K562 (cell line): ENCODE measurements around the gene MTHFR. TPM values are rescaled to one million over a fixed set of nuclear protein-coding genes. Genes with fewer than 3 reads are reported as not detected.

Experiments
- GABPA ChIP-seq: fragments of 200-800 bp; sonication (Bioruptor generic); conservative IDR thresholded peaks from 2 replicates; pipeline ENCODE4 v1.6.1; 2016; ENCODE audit warnings: low read depth, missing genetic modification characterization, missing compliant biosample characterization
- NFYB ChIP-seq: IDR thresholded peaks from 2 replicates; pipeline ENCODE4 v1.6.1; 2011; ENCODE audit warnings: mild to moderate bottlenecking, moderate library complexity; ENCODE audit not compliant: insufficient read length; ENCODE audit errors: extremely low read depth
- NR4A1 ChIP-seq, 2 experiments: fragments of 250-450 bp in 1 of 2; fragments of 450-650 bp in 1 of 2; sonication (Bioruptor Pico) in 1 of 2; IDR thresholded peaks; 2 replicates each; pipeline versions ENCODE4 v1.4.0 to v1.6.1; 2016 to 2020; ENCODE audit warnings: mild to moderate bottlenecking in 2 of 2, missing compliant biosample characterization in 1 of 2, missing genetic modification characterization in 1 of 2, moderate library complexity in 1 of 2
- SLC30A9 ChIP-seq: fragments of 250-450 bp; sonication (Bioruptor Pico); IDR thresholded peaks from 2 replicates; pipeline ENCODE4 v1.8.0; 2022; ENCODE audit warnings: mild to moderate bottlenecking, moderate library complexity
- TAF15 ChIP-seq: fragments of 200-400 bp; formaldehyde crosslinking; IDR thresholded peaks from 2 replicates; pipeline ENCODE4 v1.6.1; 2017; ENCODE audit warnings: mild to moderate bottlenecking, low read depth, low read length, moderate library complexity
- ZNF253 ChIP-seq: fragments of 250-450 bp; sonication (Bioruptor Pico); conservative IDR thresholded peaks from 2 replicates; pipeline ENCODE4 v1.6.1; 2021; ENCODE audit warnings: mild to moderate bottlenecking
- ZNF79 ChIP-seq: fragments of 250-450 bp; sonication (Bioruptor Pico); IDR thresholded peaks from 2 replicates; pipeline ENCODE4 v1.4.0; 2020; ENCODE audit warnings: low read depth, mild to moderate bottlenecking, moderate library complexity
- polyA plus RNA-seq, 8 experiments: library from polyadenylated mRNA; depleted of rRNA in 4 of 8; stranded (reverse) in 5 of 8; unstranded in 3 of 8; fragments of >200 nt; fragmentation: Nextera tagmentation in 2 of 8; fragmentation: Illumina TruSeq in 1 of 8; extraction: Ambion mirVana in 2 of 8; extraction: Trizol in 1 of 8; gene quantifications; 2 replicates each; pipeline versions ENCODE4 v1.2.1 to v1.2.3, GENCODE V29; 2011 to 2014; ENCODE audit warnings: inconsistent platforms in 1 of 8, missing spikeins in 1 of 8
- total RNA-seq, 7 experiments: library from RNA; depleted of rRNA in 6 of 7; stranded (reverse); fragments of >200 nt in 6 of 7; fragmentation: Illumina TruSeq in 2 of 7; extraction: Trizol in 2 of 7; gene quantifications; 2 replicates each; pipeline versions ENCODE4 v1.2.1 to v1.2.3, GENCODE V29; 2011 to 2021; ENCODE audit warnings: low replicate concordance in 1 of 7
- TF ChIP-seq, protein P1 (sequence below): fragments of 250-450 bp; sonication (Bioruptor Pico); IDR thresholded peaks from 2 replicates; pipeline ENCODE4 v1.4.0; 2020
- TF ChIP-seq, protein P2 (sequence below): sonication (generic); formaldehyde crosslinking; IDR thresholded peaks from 2 replicates; pipeline ENCODE4 v1.5.0; 2020; ENCODE audit warnings: missing genetic modification reagents
- TF ChIP-seq, protein P3 (sequence below): fragments of 450-650 bp; IDR thresholded peaks from 2 replicates; pipeline ENCODE4 v1.6.1; 2016; ENCODE audit warnings: antibody characterized with exemption
- TF ChIP-seq, protein P4 (sequence below), 2 experiments: fragments of 450-650 bp; conservative IDR thresholded peaks; 2 replicates each; pipeline ENCODE4 v1.6.1; 2017; ENCODE audit warnings: mild to moderate bottlenecking in 2 of 2, moderate library complexity in 2 of 2
- TF ChIP-seq, protein P5 (sequence below): fragments of 250-450 bp; sonication (Bioruptor Pico); IDR thresholded peaks from 2 replicates; pipeline ENCODE4 v1.5.0; 2021
- TF ChIP-seq, protein P6 (sequence below): sonication (generic); formaldehyde crosslinking; IDR thresholded peaks from 2 replicates; pipeline ENCODE4 v1.8.0; 2023; ENCODE audit warnings: mild to moderate bottlenecking, missing genetic modification reagents

MTHFR gene
- total and polyA plus RNA-seq, 9 of the 15 experiments (the other 6 are each of a cell fraction or from before 2014, with no cell fraction given): 5.0 to 104 (median 62.6) TPM

DNA sequence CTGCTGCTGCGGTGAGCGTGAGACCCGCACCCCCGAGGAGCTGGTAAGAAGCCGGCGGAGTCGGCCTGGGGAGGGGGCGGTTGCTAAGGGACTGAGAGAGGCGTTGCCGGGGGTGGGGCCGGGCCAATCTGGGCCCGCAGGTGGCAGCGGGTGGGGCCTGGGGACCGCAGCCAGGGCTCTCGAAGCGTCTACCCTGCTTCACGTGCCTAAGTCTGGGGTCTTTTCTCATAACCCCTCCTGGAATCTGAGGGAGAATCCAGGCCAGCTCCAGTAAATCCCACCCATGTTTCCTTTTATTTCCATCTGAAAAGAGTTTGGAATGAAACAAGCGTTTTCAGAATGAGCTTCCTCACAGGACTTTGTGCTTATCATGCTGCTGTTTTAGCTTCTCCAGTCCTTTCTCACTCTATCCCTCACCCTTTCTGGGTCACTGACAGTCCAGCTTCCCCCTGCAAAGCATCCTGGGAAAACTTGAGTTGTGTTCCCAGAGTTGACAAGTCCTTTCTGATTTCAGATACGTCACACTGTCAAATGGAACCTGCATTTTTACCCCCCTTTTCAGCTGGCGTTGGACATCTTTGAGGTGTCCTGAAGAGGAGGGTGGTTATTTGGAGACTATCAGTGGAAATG is 658 bp upstream of the MTHFR start (continued):
- TF ChIP-seq, protein P1, sequence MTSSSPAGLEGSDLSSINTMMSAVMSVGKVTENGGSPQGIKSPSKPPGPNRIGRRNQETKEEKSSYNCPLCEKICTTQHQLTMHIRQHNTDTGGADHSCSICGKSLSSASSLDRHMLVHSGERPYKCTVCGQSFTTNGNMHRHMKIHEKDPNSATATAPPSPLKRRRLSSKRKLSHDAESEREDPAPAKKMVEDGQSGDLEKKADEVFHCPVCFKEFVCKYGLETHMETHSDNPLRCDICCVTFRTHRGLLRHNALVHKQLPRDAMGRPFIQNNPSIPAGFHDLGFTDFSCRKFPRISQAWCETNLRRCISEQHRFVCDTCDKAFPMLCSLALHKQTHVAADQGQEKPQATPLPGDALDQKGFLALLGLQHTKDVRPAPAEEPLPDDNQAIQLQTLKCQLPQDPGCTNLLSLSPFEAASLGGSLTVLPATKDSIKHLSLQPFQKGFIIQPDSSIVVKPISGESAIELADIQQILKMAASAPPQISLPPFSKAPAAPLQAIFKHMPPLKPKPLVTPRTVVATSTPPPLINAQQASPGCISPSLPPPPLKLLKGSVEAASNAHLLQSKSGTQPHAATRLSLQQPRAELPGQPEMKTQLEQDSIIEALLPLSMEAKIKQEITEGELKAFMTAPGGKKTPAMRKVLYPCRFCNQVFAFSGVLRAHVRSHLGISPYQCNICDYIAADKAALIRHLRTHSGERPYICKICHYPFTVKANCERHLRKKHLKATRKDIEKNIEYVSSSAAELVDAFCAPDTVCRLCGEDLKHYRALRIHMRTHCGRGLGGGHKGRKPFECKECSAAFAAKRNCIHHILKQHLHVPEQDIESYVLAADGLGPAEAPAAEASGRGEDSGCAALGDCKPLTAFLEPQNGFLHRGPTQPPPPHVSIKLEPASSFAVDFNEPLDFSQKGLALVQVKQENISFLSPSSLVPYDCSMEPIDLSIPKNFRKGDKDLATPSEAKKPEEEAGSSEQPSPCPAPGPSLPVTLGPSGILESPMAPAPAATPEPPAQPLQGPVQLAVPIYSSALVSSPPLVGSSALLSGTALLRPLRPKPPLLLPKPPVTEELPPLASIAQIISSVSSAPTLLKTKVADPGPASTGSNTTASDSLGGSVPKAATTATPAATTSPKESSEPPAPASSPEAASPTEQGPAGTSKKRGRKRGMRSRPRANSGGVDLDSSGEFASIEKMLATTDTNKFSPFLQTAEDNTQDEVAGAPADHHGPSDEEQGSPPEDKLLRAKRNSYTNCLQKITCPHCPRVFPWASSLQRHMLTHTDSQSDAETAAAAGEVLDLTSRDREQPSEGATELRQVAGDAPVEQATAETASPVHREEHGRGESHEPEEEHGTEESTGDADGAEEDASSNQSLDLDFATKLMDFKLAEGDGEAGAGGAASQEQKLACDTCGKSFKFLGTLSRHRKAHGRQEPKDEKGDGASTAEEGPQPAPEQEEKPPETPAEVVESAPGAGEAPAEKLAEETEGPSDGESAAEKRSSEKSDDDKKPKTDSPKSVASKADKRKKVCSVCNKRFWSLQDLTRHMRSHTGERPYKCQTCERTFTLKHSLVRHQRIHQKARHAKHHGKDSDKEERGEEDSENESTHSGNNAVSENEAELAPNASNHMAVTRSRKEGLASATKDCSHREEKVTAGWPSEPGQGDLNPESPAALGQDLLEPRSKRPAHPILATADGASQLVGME (CRISPR knock-in tag): 0 out of 2 replicates have a peak, but pooled peaks have one; percentile 84
- TF ChIP-seq, protein P2, sequence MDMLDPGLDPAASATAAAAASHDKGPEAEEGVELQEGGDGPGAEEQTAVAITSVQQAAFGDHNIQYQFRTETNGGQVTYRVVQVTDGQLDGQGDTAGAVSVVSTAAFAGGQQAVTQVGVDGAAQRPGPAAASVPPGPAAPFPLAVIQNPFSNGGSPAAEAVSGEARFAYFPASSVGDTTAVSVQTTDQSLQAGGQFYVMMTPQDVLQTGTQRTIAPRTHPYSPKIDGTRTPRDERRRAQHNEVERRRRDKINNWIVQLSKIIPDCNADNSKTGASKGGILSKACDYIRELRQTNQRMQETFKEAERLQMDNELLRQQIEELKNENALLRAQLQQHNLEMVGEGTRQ (CRISPR knock-in tag): no peak
- TF ChIP-seq, protein P3, sequence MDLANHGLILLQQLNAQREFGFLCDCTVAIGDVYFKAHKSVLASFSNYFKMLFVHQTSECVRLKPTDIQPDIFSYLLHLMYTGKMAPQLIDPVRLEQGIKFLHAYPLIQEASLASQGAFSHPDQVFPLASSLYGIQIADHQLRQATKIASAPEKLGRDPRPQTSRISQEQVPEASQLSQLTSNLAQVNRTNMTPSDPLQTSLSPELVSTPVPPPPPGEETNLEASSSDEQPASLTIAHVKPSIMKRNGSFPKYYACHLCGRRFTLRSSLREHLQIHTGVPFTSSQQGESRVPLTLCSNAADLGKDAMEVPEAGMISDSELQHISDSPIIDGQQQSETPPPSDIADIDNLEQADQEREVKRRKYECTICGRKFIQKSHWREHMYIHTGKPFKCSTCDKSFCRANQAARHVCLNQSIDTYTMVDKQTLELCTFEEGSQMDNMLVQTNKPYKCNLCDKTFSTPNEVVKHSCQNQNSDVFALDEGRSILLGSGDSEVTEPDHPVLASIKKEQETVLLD: 0 out of 2 replicates have a peak, but pooled peaks have one; percentile 29
- TF ChIP-seq, protein P4, sequence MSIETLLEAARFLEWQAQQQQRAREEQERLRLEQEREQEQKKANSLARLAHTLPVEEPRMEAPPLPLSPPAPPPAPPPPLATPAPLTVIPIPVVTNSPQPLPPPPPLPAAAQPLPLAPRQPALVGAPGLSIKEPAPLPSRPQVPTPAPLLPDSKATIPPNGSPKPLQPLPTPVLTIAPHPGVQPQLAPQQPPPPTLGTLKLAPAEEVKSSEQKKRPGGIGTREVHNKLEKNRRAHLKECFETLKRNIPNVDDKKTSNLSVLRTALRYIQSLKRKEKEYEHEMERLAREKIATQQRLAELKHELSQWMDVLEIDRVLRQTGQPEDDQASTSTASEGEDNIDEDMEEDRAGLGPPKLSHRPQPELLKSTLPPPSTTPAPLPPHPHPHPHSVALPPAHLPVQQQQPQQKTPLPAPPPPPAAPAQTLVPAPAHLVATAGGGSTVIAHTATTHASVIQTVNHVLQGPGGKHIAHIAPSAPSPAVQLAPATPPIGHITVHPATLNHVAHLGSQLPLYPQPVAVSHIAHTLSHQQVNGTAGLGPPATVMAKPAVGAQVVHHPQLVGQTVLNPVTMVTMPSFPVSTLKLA (conservative IDR thresholded peaks at IDR 0.05): no peak
- TF ChIP-seq GABPA: no peak
- TF ChIP-seq, protein P5, sequence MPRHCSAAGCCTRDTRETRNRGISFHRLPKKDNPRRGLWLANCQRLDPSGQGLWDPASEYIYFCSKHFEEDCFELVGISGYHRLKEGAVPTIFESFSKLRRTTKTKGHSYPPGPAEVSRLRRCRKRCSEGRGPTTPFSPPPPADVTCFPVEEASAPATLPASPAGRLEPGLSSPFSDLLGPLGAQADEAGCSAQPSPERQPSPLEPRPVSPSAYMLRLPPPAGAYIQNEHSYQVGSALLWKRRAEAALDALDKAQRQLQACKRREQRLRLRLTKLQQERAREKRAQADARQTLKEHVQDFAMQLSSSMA (CRISPR knock-in tag): no peak
- TF ChIP-seq SLC30A9 (CRISPR knock-in tag): no peak
- TF ChIP-seq ZNF79 (CRISPR knock-in tag): no peak
- TF ChIP-seq NFYB: no peak
- no peak for TF ChIP-seq ZNF253 (CRISPR knock-in tag)
- no peak for TF ChIP-seq TAF15
- TF ChIP-seq, protein P6, sequence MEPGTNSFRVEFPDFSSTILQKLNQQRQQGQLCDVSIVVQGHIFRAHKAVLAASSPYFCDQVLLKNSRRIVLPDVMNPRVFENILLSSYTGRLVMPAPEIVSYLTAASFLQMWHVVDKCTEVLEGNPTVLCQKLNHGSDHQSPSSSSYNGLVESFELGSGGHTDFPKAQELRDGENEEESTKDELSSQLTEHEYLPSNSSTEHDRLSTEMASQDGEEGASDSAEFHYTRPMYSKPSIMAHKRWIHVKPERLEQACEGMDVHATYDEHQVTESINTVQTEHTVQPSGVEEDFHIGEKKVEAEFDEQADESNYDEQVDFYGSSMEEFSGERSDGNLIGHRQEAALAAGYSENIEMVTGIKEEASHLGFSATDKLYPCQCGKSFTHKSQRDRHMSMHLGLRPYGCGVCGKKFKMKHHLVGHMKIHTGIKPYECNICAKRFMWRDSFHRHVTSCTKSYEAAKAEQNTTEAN: no peak
- no peak for TF ChIP-seq NR4A1 (CRISPR knock-in tag; IDR thresholded peaks at IDR 0.05)
- 0 out of 2 replicates have a peak, but pooled peaks have one; percentile 31 for TF ChIP-seq NR4A1 (tag; IDR thresholded peaks at IDR 0.05)
